Measurements from ENCODE around the gene C20orf173. TPM values are rescaled to one million over a fixed set of nuclear protein-coding genes. Genes with fewer than 3 reads are reported as not detected.
"Not testable (repeated sequence)": the region's sequence is repeated elsewhere in the genome, so short reads cannot be mapped to it uniquely, and the experiment has no call there.

C20orf173 gene, protein sequence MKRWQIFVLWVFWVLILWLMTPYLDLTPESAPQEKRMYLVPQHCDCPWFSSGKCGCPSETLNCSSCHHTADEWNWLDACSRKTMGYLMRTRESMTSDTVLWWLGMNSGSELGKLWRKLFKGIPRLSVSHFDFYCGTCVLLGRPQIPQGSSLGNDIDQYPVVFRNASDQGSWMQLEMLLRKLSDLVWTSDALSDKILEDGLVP
- not detected for polyA plus RNA-seq (ENCODE audit: insufficient read length)

DNA sequence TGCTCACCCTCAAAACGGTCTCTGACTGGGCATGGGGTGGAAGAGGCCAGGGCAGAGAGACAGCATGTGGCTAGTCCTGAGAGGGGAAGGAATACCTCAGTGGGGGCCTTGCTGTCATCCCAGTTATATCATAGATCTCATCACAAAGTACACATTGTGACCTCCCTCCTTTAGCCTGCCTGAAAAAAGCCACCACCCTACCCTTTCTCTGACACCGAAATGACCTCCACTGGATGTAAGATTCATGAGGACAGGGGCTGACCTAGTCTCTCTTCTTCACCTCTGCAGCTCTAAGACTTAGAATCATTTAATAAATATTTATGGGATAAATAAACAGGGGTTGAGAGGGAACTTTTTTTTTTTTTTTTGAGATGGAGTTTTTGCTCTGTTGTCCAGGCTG, at the start of gene C20orf173:
C20orf173 (minus strand) TSS at position 101 of the 400 bp plus-strand sequence. CDS start 279 bp downstream, outside the sequence.
- no peak for DNase-seq

DNA sequence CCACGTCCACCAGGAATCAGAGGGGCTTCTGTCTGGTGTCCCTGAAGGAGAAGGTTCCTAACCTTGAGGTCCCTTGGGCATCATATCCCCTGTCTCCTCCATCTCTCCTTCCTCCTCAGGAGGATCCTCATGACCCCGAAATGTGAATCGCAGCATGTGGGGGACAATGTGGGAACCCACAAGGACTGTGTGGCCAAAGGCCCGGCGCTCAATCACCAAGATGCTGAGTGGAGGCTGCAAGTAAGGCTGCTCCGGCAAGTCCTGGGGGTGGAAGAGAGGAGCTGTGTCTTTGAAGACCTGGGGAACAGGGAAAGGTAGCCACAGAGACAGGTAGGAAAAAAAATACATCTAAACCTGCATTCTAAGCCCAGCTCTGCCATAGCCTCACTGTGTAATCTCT, 49.7 kb upstream of the C20orf173 start:
- DNase-seq, result no peak

DNA sequence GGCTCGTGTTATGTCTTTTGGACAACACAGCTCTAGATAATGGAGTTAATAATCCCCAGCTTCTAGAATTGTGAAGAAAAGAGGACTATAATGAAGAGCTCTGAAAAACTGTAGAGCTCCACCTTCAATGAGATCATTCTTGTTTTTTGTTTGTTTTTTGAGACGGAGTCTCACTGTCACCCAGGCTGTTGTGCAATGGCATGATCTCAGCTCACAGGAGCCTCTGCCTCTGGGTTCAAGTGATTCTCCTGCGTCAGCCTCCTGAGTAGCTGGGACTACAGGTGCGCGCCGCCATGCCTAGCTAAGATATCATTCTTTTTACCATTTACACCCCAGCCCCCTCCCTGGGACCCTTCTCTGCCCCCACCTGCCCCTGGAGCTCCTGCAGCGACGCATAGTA, 49.0 kb upstream of the C20orf173 start:
- no peak for DNase-seq

DNA sequence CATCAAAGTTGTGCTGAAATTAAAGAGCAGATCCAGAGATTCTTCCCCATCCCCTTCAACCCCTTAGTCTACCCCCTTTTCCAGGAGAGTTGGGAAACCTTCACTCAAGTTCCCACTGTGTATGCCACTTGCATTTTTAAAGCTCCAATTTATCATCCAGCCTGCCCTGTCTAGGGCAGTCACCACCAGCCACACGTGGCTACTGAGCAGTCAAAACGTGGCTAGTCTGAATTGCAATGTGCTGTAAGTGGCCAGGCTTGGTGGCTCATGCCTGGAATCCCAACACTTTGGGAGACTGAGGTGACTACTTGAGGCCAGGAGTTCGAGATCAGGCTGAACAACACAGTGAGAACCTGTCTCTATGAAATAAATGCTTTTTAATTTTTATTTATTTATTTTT, 47.4 kb upstream of the C20orf173 start:
- no peak for DNase-seq

DNA sequence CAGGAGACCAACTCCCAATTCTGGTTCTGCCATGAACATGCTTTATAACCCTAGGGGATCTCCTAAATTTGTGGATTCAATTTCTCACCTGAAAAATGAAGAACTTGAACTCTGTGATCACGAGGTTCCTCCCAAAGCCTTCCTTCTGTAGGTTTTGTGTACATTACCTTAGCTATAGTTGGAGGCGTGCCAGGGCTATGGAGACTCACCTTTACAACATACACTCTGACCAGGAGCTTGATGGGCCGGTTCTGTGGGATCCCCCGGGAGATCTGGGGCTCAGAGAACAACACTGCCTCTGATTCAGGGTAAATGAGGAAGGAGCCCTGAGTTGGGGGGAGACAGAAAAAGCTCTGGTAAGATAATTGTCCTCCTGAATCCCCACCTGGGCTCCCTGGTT, 46.5 kb upstream of the C20orf173 start:
- no peak for DNase-seq

DNA sequence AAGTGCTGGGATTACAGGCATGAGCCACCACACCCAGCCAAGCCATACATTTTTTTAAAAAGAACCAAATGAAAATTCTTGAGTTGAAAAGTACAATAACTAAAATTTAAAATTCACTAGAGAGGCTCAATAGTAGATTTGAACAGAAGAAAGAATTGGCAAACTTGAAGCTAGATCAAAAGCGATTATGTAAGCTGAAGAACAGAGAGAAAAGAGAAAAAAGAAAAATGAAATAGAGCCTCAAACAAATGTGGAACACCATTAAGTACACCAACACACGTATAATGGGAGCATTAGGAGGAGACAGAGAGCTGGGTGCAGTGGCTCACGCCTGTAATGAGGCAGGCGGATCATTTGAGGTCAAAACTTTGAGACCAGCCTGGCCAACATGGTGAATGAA, 43.4 kb upstream of the C20orf173 start:
- no peak for DNase-seq

DNA sequence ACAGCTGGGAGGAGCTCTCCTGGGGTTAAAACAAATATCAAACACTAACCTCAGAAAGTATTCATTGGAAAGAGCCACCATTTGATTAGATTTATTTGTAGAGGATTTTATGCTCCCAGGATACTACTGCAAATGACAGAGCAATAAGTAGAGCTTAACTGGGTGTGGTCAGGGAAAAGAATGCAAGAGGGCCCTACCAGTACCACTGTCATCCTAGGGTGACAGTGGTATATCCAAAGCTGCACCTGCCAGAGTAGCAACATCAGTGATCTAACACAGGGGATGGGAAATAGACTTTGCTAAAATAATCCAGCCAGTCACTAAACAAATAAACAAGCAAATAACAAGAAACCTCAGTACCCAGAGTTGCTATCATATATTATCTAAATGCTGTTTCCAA, 42.1 kb upstream of the C20orf173 start:
- no peak for DNase-seq

DNA sequence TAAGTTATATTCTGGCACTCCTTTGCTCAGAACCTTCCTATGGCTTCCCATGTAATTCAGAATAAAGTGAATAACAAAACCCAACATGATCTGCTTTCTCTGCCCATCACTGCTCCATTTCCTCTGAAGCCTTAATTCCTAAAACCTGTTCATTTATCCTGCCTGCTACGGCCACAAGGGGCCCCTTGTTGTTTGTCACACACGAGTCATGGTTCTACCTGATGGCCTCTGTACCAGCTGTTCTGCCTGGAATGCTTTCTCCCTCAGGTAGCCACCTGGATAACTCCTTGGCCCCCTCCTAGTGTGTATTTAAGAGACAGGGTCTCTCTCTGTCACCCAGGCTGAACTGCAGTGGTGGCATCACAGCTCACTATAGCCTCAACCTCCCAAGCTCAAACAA, 39.2 kb upstream of the C20orf173 start:
- no peak for DNase-seq

DNA sequence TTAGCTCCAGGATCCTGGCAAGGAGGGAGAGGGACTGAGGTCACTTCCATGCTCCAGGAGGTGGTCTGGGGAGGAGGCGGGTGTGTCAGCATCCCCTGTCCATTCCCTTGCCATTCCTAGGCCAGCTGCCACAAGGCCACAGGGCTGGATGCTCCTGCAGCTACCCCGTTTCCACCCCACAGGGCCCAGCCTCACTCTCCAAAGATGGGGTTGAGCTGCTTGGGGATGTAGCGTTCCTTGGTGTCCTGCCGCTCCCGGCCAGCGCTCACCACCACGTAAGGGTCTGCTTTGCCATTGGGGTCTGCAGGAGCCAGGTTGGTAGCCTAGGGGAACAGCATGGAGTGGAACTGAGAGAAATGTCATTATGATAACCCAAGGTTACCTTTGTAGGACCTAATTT, 35.5 kb upstream of the C20orf173 start:
- DNase-seq, result no peak

DNA sequence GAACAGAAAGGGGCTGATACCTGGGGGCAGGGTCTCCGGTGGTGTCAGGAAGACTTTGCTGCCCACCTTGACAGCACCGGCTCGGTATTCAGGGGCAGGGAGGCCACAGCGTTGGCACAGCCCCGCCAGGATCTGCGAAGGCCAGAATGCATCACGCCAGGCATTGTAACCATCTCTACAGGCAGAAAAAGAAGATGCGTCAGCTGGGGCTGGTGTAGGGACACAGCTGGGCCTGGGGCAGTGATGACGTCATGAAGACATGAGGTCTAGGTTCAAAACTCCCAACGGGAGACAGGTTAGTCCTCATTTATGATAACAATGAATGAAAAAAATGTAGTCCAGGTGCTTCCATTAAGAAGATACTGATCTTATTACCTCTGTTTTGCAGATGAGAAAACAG, 34.4 kb upstream of the C20orf173 start:
- DNase-seq, result no peak

DNA sequence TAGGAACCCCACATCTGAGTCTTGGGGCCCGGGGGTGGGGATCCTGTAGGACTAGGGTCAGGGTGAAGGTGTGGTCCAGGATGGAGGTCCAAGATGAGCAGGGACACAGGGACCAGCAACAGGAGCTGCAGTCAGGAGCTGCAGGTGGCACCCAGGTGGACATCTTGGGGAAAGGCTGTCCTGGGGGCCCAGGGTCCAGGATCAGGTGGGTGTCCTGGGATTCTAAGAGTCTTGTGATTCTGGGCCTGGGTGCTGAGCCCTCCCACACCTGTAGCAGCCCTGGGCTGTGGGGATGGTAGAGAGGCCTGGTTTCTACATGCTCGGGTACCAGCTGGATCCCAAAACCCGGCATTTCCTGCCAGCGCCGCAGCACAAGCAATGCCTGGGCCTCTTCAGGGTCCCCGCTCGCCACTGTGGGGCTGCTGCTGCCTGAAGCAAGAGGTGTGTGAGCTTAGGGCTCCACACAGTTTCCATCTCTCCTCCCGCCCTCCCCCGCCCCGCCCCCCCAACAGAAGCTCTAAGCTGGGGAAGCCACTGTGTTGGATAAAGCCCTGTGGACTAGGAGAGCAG, 33.2 kb upstream of the C20orf173 start:
- DNase-seq, result no peak

DNA sequence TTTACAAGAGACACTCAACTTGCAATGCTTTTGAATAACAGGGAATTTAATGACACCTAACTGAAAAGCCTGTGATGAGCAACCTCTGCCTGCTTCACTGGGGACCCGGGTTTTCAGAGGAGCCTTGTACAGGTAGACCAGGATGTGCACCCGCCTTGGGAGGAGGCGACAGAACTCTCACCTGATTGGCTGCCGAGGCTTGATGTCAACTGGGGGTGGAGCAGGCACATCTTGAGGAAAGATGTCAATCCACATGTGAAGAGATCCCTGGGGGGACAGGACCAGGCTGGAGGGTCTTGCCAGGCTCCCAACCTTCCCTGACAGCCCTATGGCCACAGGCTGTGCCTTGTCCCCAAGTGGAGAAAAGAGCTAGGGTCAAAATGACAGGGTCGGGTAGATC, 32.2 kb upstream of the C20orf173 start:
- no peak for DNase-seq

DNA sequence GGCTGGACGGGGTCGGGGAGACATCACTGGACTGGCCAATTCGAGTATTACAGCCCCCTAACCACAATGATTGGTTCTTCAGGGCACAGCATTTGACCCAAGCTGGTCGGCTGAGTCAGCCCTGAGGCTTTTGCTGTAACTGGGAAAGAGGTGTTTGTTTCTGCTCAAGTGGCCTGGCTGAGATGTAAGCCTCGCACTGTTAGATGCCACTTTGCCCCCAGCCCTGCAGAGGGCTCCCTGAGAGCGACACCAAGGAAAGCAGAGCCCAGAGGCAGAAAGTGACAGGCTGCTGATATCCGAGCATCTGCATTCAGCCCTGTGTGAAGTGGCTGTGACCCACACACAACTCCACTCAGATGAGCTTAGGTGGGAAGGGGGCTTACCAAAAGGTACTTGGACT, 31.8 kb upstream of the C20orf173 start:
- DNase-seq, result no peak

DNA sequence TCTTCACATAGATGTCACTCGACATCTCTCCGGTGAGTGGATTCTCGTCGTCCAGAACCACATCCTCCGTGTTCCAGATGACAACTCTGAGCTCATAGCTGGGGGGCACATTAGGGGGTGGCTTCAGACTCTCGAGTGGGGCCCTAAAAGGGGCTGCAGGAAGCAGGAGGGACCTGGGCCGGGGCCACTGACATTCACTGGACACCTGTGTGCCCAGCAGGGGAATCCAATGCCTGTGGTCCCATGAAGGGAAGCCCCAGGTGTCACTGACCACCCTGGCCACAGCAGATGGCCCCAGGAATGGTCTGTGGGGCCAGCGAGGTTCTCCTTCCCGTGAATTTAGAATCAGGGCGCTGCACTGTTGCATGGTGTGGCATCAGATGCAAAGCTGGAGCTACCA, 31.1 kb upstream of the C20orf173 start:
- DNase-seq, result no peak

DNA sequence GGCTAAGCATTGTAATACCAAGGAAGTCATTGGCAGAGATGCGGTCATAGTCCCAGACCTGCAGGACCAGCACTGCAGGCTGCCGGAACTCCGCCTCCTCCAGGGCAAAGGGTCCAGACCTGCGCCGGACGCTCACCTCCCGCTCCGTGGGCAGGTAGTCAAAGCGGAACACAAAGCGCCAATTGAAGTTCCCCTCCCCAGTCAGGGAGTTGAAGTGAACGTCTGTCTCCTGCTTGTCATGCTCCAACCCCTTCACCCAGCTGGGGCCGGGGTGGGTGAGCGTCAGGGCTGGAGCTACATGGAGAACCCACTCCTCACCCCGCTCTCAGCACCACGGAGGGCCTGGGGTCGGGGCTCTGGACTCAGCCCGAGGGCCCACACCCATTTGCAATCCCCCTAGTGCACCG, 30.7 kb upstream of the C20orf173 start:
- DNase-seq, result no peak

DNA sequence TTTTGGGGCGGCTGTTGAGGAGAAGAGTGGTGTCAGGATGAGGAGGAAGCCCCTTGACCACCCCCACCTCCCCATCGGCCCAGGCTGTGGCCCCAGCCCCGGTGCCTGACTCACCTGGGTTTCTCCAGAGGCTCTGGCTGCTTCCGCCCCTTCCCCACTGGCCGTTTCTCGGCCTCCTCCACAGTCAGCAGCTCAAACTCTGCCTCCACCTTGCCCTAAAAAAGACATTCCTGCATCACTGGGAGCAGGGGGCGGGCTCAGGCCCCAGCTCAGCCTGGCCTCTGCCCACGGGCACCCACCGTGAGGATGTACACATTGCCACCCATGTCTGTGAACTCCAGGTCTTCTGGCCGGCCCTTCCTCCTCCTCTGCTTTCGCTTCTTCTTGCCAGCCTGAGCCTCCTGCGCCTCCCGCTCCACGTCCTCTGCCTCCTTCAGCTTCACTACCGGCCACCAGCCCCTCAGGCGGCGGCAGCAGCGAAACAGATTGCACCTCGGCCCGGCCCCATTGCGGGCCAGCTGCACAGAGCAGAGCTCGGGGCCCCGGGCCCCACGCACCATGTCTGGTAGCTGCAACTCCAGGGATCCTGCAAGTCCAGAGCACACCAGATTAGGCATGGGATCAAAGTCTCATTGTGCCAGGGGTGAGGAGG, 29.7 kb upstream of the C20orf173 start:
- DNase-seq, result no peak

DNA sequence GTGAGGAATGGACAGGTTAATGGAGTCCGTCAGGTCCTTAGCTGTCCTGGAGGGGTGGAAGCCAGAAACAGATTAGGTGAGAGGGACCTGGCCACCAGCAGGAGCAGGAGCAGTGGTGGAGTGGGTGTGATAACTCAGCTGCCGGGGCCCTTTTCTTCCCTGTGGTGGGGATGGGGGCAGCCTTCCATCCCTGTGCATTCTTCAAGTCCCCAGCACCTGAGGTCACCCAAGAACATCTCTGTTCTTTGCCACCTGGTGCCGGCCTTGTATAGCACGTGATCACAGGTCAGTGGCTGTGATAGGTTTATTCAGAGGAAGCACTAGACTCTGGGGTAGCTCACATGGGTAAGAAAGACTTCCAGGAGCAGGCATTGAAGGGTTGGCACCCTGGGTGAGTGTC, 29.0 kb upstream of the C20orf173 start:
- DNase-seq, result no peak

DNA sequence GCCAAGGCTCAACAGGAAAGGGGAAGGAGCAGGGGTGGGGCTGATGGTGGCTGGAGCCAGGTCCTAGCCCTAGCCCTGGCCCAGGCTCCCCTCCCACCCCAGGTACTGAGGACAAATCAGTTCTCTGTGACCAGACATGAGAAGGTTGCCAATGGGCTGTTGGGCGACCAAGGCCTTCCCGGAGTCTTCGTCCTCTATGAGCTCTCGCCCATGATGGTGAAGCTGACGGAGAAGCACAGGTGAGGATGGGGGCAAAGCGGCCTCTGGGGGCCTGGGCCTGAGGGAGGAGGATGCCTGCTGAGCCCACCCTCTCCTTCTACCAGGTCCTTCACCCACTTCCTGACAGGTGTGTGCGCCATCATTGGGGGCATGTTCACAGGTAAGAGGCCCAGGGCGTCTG, 27.4 kb upstream of the C20orf173 start:
- DNase-seq, result no peak

DNA sequence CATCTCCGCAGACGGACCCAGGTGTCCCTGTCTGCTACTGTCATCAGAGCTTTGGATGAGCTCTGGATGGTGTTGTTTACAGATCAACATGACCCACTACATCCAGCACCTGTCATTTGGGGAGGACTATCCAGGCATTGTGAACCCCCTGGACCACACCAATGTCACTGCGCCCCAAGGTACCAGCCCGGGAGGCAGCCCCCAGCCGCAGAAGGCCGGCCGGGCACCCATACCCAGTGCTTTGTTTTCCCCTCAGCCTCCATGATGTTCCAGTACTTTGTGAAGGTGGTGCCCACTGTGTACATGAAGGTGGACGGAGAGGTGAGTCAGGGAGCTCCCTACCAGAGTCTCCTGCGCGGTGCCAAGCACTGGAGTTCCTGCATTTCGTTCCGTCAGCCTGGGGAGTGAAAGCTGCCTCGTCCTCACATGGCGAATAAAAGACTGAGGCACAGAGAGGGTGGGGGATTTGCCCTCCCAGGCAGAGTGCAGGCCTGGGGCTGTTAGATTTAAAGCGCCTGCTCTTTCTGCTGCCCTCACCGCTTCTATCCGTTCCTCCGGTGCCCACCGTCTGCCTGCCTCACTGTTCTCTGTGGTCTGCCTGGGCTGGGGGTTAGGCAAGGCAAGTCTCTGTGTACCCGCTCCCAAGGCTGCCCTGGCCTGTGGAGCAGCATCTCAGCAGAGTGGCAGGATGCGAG, 26.6 kb upstream of the C20orf173 start:
- DNase-seq, result no peak

DNA sequence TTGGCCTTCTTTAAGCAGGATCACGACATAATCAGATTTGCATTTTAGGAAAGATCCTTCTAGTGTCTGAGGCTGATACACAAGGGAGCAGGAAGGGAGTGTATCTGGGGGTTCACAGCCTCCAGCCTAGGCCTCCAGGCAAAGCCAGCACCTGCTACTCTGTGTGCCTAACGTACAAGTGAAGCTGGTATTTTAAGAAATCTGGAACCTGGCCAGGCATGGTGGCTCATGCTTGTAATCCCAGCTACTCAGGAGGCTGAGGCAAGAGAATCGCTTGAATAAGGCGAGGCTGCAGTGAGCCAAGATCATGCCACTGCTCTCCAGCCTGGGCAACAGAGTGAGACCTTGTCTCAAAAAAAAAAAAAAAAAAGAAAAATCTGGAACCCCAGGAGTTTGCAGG, 26.0 kb upstream of the C20orf173 start:
- DNase-seq, result not testable (repeated sequence)

DNA sequence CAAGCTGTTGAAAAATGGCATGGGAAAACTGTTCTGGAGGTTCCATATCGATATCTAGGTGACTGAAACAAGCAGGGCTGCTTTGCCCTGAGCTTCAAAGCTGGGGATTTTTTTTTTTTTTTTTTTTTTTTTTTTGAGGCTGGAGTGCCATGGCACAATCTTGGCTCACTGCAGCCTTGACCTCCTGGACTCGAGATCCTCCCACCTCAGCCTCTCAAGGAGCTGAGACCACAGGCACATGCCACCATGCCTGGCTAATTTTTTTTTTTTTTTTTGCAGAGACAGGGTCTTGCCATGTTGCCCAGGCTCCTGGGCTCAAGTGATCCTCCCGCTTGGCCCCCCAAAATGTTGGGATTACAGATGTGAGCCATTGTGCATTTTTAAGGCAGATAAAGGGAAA, 23.5 kb upstream of the C20orf173 start:
- no peak for DNase-seq

DNA sequence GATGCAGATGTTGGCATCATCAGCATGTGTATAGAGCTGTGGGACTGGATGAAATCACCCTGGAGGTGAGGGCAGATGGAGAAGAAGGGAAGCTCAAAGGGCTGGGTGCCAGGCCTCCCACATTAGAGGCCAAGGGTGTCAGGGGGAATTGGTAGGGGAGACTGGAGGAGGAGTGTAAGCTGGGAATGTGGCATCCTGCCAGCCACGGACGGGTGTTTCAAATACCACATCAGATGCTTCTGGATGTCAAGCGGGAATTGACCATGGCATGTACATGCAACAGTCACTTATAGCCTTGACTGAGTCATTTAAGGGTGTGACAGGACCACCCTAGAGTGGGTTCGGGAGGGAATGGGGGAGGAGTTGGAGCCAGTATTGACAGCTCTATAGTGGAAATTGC, 22.1 kb upstream of the C20orf173 start:
- DNase-seq, result no peak

DNA sequence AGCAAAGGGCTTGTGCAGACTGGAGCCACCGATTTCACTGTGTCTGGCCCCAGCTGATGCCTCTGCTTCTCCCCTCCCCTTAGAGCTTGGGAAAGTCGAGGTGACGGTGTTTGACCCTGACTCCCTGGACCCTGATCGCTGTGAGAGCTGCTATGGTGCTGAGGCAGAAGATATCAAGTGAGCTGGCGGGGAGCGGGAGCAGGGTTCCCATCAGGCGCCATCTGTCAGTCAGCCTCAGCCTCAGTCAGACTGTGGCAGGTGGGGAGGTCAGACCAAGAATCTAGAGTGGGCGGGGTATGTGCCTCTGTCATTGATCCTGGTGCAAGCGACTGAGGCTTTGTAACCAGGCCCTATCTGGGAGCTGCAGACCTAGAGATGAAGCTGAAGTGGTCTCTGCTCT, 17.9 kb upstream of the C20orf173 start:
- no peak for DNase-seq

DNA sequence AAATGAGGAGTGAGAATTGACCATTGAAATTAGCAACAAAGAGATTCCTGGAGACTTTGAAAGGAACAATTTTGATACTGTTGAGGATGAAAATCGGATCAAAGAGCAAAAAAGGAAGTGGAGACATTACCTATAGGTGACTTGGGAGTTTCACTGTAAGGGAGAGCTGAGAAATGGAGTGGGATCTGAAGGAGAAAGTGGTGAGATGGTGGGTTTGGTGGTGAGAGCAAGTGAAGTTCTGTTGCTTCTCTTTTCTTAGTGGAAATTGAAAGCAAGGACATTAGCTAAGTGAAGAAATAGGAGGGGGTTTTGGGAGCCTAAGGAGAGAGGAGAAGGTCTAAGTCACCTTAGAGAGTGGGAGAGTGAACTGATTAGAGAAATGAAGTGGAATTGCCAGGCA, 16.7 kb upstream of the C20orf173 start:
- no peak for DNase-seq

All from hindlimb muscle (tissue), 1 donor.